Type B pancreatic cell (in vitro differentiated cells): ENCODE results near the gene ERC2. TPM values are rescaled to one million over a fixed set of nuclear protein-coding genes. Genes with fewer than 3 reads are reported as not detected.

Experiments
- DNase-seq: peaks from one replicate; pipeline ENCODE4 v3.0.0; 2021; ENCODE audit warnings: mixed read lengths; ENCODE audit not compliant: unreplicated experiment; ENCODE audit errors: extremely low spot score
- H3K27ac Mint-ChIP-seq: 2 replicates; pipeline ENCODE4 v1.8.0; 2021; ENCODE audit warnings: mild to moderate bottlenecking, mixed read lengths
- H3K27me3 Mint-ChIP-seq: 2 replicates; pipeline ENCODE4 v1.8.0; 2021; ENCODE audit warnings: mixed read lengths
- H3K36me3 Mint-ChIP-seq: 2 replicates; pipeline ENCODE4 v1.8.0; 2021; ENCODE audit warnings: mixed read lengths
- H3K4me1 Mint-ChIP-seq: one replicate; pipeline ENCODE4 v1.8.0; 2021; ENCODE audit warnings: mixed read lengths; ENCODE audit not compliant: unreplicated experiment
- H3K4me3 Mint-ChIP-seq: 2 replicates; pipeline ENCODE4 v1.8.0; 2021; ENCODE audit warnings: mild to moderate bottlenecking, mixed read lengths
- H3K9me3 Mint-ChIP-seq: 2 replicates; pipeline ENCODE4 v1.8.0; 2021; ENCODE audit warnings: mixed read lengths
- CTCF ChIP-seq: fragments of 200-600 bp; sonication (generic); conservative IDR thresholded peaks from 2 replicates; pipeline ENCODE4 v1.5.0; 2021; ENCODE audit warnings: antibody characterized with exemption, mild to moderate bottlenecking
- total RNA-seq: library from RNA; stranded (reverse); gene quantifications from 2 replicates; pipeline ENCODE4 v1.2.1, GENCODE V29; 2021; ENCODE audit warnings: low replicate concordance

The ERC2 gene
- total RNA-seq, 1 donor from 2014 or later: 6.1 TPM

DNA sequence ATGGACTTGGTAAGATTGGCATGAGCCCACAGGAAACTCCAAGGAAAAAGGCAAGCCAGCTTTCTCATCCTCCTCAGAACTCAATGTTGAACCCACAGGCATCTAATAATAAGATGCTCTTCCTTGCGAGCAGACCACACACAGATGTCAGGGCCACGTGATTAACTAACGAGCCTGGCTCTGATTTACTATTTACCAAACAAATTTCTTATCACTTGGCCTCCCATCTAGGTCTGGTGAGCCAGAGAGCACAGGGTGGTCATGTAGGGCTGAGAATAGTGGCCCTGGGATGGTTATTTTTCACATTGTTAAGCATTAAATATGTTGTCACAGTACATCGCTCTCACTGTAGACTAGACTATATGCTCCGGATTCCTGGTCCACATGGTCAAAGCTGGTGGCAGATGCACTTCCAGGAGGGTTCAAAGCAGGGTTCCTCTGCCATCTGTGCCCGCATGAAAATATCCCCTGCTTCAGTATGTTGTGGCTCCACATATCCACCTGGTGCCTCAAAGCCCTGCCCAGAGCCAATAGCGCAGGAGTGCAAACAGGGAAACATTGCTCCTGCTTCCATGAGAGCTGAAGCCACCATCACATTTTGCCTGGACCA is 508.7 kb downstream of the ERC2 start:
- no peak overlapping the region for H3K4me3 Mint-ChIP-seq
- TF ChIP-seq CTCF: no peak
- no peaks in the 10 kb centered on the region for H3K9me3 Mint-ChIP-seq
- H3K27me3 Mint-ChIP-seq: peaks cover 16% of the 10 kb centered on the region
- H3K36me3 Mint-ChIP-seq: no peaks in the 10 kb centered on the region
- no peak for DNase-seq
- H3K27ac Mint-ChIP-seq: no peak overlapping the region
- no peaks in the 10 kb centered on the region for H3K4me1 Mint-ChIP-seq

- H3K4me1 Mint-ChIP-seq: no peaks in the 10 kb centered on the region
- no peaks in the 10 kb centered on the region for H3K9me3 Mint-ChIP-seq
- no peak overlapping the region for H3K4me3 Mint-ChIP-seq
- no peaks in the 10 kb centered on the region for H3K36me3 Mint-ChIP-seq
- H3K27ac Mint-ChIP-seq: no peak overlapping the region
- DNase-seq: no peak
- no peak for TF ChIP-seq CTCF
- peaks cover 16% of the 10 kb centered on the region for H3K27me3 Mint-ChIP-seq
Measured at GRCh38 chr3:55958605-55959004, 509.7 kb downstream of the ERC2 start.

- Mint-ChIP-seq H3K4me3 (no peak overlapping the region), H3K4me1 (peaks cover 6% of the 10 kb centered on the region), H3K9me3 (no peaks in the 10 kb centered on the region), H3K36me3 (no peaks in the 10 kb centered on the region), H3K27me3 (peaks cover 16% of the 10 kb centered on the region), H3K27ac (no peak overlapping the region)
- DNase-seq: no peak
- no peak for TF ChIP-seq CTCF
Measured at GRCh38 chr3:55955891-55956477, 512.3 kb downstream of the ERC2 start.

DNA sequence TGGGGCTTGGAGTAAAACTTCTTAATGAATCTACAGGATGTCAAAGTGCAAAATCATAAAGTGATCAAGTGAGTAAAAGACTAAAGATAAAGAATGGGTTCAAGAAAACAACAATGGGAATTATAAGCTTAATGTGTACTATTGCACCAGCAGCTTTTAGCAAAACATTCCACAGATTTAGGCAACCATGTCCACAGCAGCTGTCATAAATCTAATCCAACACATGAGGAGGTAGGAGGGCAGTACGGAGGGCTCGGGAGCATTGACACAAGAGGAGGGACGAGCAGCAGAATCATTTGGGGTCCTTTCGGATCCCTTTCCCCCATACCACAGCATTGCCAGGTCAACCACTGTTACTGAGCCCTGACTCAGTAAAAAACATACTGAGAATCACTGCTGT is 516.9 kb downstream of the ERC2 start:
- peaks cover 3% of the 10 kb centered on the region for H3K9me3 Mint-ChIP-seq
- peaks cover 18% of the 10 kb centered on the region for H3K27me3 Mint-ChIP-seq
- H3K27ac Mint-ChIP-seq: no peak overlapping the region
- TF ChIP-seq CTCF: no peak
- no peak overlapping the region for H3K4me3 Mint-ChIP-seq
- DNase-seq: no peak
- peaks cover 6% of the 10 kb centered on the region for H3K4me1 Mint-ChIP-seq
- H3K36me3 Mint-ChIP-seq: no peaks in the 10 kb centered on the region

DNA sequence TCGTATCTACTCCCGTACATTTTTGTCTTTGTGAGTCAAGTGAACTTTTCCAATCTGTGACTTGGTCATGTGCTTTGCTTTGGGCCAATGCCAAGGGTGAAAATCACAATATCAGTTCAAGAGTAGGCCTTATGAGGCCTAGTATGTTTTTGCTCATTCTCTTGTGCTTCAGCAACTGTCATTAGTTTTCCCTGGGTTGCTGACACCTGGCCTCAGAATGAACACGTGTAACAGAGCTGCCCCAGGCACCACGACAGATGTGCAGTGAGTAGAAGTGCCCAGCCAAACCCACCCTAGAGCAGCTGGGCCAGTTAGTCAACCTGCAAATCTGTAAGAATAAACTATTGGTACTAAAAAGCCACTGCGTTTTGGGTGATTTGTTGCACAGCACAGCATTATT is 520.9 kb downstream of the ERC2 start:
- peaks cover 3% of the 10 kb centered on the region for H3K9me3 Mint-ChIP-seq
- no peaks in the 10 kb centered on the region for H3K36me3 Mint-ChIP-seq
- no peak for DNase-seq
- TF ChIP-seq CTCF: no peak
- peaks cover 14% of the 10 kb centered on the region for H3K27me3 Mint-ChIP-seq
- no peak overlapping the region for H3K27ac Mint-ChIP-seq
- H3K4me1 Mint-ChIP-seq: peaks cover 29% of the 10 kb centered on the region
- no peak overlapping the region for H3K4me3 Mint-ChIP-seq
